HG03469 (cell line): Measurements from ENCODE around the gene DHCR7.

Experiments used
- ATAC-seq: cut with Tn5 transposase; IDR thresholded peaks from one replicate; pipeline ENCODE4 v1.9.1; 2021; ENCODE audit warnings: mild to moderate bottlenecking, moderate library complexity, moderate number of reproducible peaks; ENCODE audit not compliant: unreplicated experiment

Gene DHCR7

DNA sequence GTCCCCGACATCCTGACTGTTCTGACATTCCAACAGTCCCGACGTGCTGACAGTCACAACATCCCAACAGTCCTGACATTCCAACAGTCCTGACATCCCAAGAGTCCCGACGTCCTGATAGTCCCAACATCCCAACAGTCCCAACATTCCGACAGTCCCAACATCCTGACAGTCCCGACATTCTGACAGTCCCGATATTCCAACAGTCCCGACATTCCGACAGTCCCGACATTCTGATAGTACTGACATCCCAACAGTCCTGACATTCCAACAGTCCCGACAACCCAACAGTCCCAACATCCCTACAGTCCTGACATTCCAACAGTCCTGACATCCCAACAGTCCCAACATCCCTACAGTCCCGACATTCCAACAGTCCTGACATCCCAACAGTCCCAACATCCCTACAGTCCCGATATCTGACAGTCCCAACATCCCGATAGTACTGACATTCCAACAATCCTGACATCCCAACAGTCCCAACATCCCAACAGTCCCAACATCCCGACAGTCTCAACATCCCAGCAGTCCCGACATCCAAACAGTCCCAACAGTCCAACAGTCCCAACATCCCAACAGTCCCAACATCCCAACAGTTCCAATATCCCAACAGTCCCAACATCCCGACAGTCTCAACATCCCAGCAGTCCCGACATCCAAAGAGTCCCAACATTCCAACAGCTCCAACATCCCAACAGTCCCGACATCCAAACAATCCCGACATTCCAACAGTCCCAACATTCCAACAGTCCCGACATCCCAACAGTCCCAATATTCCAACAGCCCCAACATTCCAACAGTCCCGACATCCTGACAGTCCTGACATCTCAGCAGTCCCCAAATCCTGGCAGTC is 60.2 kb downstream of the DHCR7 start:
- no peak for ATAC-seq

DNA sequence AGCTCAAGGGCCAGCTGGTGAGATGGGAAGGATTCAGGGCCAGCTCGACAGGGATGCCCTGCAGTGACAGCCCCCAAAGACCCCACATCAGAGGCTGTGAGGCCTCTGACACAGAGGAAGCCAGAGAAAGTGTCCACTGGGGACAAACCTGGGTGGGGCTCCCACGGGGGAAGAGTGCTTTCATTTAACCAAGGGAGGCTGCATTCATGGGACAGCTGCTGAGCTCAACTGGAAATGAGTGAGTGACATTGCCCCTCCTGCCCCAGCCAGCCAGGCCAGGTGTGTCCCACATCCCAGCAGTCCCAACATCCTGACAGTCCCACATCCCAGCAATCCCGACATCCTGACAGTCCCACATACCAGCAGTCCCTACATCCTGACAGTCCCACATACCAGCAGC is 61.0 kb downstream of the DHCR7 start:
- no peak for ATAC-seq

DNA sequence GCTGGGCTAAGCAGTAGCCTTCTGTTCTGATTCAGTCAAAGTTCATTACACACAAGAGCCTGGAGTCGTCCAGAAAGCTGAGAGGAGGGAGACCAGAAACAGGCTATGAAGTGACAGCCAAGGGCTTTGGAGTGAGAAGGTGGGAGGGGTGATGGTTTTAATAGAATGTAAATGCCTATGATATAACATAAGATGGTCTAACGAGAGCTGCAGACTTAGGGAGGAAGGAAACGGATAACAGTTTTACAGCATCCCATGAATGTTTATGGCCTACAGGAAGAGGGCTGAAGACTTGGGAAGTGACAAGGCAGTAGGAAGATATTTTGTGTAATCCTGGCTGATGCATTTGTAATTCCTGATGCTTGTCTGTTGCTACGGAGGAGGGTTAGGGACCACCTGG is 62.0 kb downstream of the DHCR7 start:
- ATAC-seq, result no peak

- ATAC-seq, result no peak
Observed at GRCh38 chr11:71385091-71385490, 63.1 kb downstream of the DHCR7 start.

DNA sequence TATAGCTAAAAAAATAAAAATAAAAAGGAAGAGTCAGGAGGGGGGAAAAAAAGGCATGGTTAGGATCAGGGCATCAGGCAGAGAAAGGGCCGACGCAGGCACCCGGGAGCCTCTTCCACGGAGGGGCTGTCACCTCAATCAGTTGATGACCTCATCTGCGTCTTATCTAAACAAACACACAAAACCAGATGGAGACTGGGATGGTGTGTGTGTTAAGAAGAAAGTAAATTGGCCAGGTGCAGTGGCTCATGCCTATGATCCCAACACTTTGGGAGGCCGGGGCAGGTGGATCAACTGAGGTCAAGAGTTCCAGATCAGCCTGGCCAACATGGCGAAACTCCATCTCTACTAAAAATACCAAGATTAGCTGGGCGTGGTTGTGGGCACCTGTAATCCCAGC is 63.6 kb downstream of the DHCR7 start:
- ATAC-seq, result no peak
